Cerebellar cortex (tissue), 1 donor: ENCODE data around the gene KISS1R.

Source experiments
- DNase-seq: peaks from one replicate; pipeline ENCODE4 v3.0.0-alpha.2; 2015; ENCODE audit warnings: low spot score

The KISS1R gene

DNA sequence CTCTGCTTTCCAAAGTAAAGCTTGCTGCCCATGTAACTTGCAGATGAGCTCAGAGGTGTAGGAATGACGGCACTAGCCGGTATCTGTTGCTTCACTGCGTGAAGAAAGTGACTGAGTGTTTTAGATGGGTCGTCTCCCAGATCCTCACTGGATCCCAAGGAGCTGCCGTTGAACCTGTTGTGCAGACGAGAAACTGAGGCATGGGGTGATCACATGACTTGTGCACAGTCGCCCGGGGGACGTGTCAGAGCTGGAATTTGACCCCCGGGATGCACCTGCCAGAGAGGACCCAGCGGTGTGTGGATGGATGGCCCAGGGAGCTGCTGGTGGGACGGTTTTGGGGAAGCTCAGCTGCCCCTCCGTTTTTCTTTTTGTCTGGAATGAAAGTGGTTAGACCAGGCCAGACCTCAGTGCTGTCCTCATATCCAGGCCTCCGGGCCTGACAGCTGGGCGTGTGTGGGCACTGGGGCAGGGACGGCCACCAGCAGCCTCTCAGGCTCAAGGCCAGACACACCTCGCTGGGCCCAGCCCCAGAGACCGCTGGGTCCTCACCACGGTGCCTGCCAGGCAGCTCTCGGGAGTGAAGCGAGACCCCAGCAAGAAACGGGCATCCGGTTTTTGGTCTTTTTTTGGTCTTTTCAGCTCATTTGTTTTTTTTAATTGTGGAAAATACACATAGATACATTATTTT, 21.2 kb downstream of the KISS1R start:
- no peak for DNase-seq

DNA sequence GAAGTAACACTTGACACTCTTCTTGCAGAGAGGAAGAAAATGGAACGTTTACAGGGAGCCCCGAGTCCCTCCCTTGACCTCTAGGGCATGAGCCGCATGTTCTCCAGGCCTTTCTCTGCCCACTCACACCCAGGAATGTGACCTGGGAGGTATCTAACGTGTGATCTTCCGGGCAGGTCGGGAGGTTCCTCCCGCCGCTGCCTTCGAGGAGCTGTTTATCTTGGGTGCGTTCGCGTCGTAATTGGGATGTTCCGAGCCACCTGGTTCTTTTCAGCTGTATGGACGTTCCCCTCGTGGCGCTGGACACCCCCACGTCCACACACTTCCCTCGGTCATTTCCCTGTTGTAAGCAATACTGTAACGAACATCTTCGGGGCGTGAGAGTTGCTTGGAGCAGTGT, 22.3 kb downstream of the KISS1R start:
- no peak for DNase-seq

DNA sequence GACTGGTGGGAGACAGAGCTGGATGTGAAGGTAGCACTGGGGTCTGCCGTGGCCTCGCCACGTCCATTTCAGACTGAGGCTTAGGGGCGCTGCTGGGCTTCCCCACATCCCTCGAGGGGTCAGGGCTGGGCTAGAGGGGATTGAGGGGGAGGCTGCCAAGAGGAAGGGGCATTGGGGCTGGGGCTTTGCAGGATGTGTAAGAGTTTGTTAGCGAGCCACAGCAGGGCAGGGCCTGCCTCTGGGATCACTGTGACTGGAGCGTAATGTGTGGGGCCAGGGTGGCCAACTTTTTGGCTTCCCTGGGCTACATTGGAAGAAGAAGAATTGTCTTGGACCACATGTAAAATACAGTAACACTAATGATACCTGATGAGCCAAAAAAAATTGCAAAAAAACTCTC, 22.8 kb downstream of the KISS1R start:
- no peak for DNase-seq

DNA sequence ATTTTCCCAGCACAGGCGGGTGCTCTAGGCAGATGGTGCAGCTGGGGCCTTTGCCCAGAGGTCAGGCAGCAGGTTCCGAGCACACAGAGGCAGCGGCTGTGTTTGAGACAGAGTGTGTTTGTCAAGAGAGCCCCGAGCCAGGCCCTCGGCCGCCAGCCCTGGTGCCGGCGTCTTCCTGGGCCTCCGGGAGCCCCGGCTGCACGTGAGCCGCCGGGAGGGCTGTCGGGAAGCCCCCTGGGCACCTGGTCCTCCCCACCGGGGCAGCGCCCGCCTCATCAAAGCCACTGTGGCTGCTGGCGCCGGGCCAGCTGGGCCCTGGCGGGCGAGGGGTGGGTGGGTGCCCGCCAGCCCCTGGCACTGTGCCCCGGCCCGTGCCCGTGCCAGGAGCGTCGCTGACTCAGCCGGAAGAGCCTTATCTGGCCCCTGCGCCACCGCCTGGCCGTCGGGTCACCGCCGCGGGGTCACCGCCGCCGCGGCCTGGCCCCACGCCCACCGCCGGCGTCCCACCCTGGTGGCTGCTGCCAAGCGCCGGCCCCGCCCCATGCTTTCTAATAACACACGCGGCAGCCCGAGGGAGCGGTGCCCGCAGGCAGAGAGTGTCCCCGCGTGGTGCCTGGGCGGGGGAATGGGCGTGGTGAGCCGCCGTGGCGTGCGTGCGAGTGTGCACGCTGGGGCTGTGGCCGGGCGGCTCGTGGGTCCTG, 23.6 kb downstream of the KISS1R start:
- no peak for DNase-seq

DNA sequence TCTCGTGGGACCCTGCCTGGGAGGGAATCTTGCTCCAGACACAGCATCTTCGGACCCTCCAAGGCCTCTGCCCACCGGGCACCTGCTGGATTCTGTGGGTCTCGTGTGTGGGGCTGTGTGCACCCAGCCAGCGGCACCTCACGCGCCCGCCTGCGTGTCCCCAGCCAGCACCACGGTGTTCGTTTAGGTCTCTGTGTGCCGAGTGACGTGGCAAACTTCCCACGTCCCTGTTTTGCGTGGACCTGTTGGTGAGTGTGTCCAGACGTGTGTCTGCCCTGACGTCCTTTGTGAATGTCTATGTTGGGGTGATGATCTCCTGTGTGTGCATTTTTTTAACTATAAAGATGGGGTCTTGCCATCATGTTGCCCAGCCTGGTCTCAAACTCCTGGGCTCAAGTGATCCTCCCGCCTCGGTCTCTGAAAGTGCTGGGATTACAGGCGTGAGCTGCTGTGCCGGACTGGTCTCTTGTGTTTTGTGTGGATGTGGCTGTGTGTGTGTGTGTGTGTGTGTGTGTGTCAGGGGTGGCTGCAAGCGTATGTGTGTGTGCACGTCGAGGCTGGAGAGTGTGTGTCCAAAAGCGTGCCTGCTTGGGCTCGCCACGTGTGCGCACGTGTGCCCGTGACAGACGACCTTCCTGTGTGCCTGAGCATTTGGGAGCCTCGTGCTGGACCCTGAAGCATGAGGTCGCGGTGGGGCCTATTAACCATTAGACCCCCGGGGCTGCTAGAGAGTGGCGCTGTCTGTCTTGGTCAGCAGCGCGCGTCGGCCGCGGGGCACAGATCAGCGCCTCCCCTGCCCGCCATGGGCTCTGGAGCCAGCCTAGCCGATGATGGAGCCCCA, 24.4 kb downstream of the KISS1R start:
- DNase-seq: no peak

DNA sequence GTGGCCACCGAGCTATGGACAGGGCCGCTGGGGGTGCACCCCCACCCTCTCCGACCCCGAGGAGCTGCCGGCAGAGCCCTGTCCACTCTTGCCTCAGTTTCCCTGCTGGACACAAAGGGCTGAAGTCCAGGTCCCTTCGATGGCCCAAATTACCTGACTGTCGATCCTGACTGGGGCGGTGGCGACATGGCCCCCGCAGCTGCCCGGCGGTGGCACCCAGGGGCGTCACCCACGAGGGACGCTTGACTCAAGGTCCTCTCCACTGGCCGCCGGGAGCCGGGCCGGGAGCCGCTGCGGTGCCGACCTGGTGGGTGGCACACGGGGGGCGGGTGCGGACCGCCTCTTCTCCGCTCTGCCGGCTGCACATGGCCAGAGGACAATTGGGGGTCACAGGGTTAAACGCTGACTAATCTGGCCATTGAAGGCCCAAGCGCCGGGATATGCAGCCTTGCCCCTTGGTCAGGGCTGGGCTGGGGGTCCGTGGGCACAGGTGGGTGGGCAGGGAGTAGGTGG, 25.1 kb downstream of the KISS1R start:
- DNase-seq: no peak

DNA sequence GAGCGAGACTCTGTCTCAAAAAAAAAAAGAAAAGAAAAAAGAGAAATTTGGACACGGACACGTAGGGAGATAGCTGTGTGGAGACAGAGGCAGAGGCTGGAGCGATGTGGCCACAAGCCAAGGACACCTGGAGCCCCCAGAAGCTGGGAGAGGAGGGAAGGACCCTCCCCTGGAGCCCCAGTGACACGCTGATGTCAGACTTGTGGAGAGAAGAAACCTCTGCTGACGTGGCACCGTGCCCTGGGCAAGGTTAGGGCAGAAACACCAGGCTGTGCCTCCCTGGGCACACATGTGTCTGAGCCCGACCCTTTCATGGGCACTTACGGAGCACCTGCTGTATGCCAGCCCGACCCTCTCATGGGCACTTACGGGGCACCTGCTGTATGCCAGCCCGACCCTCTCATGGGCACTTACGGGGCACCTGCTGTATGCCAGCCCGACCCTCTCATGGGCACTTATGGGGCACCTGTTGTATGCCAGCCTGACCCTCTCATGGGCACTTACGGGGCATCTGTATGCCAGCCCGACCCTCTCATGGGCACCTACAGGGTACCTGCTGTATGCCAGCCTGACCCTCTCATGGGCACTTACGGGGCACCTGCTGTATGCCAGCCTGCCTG, 26.5 kb downstream of the KISS1R start:
- DNase-seq: no peak

DNA sequence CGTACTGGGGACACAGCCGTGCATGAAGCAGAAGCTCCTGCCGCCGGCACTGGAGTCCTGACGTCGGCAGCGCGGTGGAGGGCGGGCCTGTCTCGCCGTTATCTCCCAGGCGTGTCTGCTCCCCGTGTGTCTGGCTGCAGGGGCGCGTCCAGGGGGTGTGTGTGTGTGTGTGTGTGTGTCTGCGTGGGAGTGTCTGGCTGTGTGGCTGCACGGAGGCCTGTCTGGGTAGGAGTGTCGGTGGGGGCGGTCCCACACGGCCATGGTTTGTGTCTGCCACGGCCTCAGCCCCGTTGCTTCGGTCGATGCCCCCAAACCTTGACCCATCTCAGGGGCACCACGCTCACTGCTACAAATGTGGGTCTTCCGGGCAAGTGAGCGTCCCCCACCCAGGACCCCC, 27.0 kb downstream of the KISS1R start:
- no peak for DNase-seq

DNA sequence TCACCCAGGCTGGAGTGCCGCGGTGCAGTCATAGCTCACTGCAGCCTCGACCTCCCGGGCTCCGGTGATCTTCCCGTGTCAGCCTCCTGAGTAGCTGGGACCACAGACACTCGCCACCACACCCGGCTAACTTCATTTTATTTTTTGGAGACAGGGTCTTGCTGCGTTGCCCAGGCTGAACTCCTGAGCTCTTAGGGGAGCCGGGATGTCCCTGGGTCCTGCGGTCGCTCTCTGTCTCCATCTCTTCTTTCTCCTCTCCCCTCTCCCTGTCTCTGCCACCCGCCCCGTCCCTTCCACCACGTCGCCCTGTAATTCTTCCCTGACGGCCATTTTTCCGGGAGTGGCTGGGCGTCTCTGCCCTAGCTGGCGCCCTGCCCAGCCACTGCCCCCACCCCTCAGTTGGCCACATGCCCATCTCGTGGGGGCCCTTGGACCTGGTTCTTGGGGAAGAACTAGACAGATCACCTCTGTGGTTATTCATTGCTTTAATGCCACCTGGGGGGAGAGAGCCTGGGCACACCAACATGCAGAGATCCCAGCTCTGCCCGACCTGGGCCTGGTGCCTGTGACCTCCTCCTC, 27.6 kb downstream of the KISS1R start:
- no peak for DNase-seq

DNA sequence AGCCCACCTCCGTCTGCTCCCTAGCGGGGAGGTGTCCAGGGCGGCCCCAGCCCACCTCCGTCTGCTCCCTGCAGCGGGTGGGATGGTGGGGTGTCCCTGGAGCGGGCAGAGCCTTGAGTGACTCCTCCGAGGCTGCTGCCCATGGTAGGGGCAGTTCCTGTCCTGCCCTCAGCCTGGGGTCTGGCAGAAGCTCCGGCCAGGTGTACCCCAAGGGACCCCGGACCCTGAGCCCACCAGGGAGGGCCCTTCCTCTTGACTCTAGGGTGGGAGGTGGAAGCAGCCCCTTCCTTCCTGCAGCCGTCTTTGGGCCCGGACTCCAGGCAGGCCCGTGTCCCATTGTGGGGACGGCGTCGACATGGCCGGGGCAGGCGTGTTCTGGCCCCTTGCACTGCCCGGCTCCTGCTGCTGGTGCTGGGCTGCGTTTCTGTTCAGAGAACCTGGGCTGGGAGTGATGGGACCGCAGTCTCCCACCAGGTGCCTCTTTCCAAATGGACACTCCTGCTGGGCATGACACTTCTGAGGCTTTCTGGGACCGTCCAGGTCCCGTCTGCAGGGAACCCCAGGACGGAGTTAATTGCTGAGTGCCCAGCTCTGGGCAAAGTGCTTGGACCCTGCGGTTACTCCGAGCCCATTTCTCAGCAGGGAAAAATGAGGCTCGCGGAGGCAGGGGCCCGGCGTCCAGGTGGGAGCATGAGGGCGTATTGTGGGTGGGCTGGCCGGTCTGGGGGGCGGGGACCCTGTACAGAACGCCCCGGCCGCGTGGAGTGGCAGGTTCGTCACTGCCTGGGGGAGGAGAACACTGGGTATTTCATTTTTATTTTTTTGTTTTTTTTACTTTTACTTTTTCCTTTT, 28.5 kb downstream of the KISS1R start:
- DNase-seq: no peak

DNA sequence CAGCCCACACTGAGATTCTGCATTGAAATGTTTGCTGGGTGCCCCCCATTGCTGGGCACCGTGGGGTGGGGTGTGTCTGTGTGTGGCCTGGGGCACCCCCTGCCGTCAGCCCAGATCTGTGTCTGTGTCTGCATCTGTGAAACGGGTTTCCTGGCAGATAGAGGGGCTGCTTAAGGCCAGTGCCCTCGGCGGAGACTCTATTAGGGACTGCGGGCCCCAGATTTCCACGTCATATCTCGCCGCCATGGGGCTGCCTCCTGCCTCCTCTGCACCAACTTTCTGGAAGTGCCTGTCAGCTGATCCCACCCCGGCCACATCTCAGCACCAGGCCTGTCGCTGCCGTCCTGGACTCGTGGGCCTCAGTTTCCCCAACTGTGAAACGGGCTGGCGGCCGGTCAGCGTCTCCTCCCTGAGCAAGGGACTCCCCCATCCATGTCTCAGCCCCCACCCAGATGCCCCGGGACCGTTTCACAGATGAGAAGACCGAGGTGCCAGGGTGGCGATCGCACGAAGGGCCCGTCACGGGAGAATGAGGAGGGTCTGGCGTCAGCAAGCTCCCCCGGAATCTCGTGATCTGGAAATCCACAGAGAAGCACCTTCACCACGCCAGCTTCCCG, 30.1 kb downstream of the KISS1R start:
- no peak for DNase-seq

DNA sequence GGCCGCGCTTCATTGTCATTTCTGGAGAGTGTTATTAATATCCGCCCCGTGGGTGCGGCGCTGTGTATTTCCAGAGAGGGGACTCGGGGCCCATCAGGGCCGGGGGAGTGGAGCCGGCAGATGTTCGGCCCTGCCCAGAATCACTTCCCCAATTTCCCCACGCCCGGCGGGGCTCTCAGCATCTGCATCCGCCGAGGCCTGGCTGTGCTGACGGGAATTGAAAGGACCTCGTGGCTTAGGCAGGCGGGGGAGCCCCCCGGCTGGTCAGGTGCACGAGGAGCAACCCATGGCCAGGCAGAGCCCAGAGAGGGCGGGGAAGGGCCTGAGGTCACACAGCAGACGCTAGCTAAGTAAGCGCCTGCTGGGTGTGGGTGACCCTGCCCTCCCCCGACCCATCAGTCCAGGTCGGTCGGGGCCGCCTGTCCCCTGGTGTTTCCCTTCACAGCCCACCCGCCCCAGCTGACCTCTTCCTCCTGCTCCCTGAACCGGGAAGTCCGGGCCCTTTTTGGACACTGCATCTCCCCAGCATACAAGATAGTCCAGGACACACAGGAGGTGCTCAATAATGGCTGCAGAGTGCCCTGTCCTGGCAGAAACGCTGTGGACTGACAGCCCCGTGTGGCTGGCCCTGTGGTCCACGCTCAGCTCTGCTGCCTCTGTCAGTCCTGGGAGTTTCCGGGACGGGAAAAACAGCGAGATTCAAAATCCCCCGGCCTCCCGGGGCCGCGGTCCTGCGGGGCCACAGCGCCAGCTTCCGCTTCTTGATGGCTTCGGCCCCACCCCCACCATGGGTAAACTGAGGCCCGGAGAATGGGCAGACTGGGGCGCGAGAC, 30.8 kb downstream of the KISS1R start:
- no peak for DNase-seq

DNA sequence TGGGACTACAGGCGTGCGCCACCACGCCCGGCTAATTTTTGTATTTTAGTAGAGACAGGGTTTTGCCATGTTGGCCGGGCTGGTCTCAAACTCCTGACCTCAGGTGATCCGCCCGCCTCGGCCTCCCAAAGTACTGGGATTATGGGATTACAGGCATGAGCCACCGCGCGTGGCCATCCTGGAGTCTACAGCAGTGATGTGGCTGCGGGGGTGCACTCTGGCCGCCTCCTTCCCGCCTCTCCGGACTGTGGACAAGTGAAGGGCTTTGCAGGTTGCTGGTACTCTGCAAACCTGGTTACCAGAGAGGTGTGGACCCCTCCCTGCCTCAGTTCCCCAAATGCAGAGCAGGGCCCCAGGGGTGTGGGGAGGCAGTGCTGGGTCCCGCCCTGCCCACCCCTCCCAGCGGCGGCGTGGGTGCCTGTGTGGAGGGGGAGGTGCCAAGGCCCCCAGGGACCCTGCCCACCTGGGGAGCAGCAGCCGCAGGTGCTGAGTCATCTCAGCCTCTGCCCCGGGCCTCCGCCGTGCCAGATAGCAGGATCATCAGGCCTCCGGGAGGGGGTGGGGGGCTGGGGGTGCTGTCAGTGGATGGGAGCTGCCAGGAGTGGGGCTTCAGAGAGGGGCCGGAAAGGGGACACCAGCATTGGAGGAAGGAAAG, 31.8 kb downstream of the KISS1R start:
- no peak for DNase-seq

DNA sequence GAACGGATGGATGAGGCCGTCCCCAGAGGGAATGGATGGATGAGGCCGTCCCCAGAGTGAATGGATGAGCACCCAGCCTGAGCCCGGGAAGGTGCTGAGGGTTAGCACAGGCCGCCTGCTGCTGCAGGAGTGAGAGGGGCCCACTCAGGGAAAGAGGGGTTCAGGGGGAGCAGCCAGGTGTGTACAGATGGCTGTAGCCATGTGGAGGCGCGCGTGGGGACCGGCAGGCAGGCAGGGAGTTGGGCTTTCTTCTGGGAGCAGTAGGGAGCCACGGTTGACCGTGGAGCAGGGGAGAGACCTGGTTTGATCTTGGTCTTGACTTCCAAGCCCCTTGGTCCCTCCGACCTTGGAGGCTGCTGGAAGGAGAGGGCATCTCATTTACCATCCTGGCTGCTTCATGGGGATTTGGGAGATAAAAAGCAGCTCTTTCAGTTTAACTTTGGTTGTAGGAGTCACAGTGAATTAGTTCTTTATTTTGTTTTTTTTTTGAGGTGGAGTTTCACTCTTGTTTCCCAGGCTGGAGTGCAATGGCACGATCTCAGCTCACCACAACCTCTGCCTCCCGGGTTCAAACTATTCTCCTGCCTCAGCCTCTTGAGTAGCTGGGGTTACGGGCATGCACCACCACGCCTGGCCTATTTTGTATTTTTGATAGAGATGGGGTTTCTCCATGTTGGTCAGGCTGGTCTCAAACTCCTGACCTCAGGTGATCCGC, 33.4 kb downstream of the KISS1R start:
- DNase-seq: no peak

DNA sequence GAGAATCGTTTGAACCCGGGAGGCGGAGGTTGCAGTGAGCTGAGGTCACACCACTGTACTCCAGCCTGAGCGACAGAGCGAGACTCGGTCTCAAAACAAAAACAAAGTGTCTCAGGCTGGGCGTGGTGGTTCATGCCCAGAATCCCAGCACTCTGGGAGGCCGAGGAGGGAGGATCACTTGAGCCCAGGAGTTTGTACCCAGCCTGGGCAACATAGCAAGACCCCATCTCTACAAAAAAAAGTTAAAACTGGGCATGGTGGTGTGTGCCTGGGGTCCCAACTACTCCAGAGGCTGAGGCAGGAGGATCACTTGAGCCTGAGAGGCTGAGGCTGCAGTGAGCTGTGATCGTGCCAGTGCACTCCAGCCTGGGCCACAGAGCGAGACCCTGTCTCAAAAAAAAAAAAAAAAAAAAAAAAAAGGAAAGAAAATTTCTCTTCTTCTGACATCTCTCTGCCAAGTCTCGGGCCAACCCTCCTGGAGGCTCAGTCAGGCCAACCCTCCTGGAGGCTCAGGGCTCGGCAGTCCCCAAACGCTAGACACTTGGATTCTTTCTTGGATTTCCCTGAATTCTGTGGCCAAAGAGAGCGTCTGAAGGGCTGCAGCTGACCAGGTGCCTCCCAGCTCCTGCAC, 35.0 kb downstream of the KISS1R start:
- no peak for DNase-seq

DNA sequence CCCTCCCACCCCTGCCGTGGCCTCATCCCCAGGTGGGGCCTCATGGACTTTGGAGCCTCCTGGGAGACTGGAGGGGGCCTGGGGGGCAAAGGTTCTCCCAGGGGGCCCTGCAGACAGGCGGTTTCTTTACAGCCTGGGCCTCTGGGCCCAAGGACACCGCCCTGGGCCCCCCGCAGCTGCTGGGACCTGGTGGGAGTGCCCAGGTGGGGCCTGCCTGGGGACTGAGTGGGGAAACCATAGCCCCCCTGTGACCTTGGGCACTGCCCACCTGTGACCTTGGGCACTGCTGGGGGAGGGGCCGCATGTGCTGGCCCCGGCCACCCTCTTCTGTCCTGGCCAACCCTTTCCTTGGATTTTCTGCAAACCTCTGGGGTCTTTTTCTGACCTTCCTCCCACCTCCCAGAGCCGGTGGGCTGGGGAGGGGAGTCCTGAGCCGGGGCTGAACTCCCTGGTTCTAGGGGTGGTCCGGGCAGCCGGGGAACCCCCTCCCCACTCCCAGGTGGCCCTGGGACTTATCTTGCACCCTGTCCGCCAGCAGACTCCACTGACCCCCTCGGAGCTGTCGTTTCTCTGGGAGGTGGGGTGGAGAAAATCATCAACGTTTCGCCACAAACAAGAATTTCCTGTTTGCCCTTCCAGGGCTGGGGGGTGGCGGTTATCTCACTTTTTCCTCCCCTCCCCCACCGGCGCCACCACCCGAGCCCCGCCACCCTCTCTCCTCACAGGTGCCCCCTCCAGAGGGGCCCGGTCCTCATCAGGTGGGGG, 35.7 kb downstream of the KISS1R start:
- DNase-seq: no peak
